CD4-positive, alpha-beta T cell treated with Interferon gamma for 1 hour (primary cell): ENCODE results near the gene SPTB.

Source experiments
- DNase-seq: peaks from one replicate; pipeline ENCODE4 v3.0.0-alpha.2; 2020

Gene SPTB

DNA sequence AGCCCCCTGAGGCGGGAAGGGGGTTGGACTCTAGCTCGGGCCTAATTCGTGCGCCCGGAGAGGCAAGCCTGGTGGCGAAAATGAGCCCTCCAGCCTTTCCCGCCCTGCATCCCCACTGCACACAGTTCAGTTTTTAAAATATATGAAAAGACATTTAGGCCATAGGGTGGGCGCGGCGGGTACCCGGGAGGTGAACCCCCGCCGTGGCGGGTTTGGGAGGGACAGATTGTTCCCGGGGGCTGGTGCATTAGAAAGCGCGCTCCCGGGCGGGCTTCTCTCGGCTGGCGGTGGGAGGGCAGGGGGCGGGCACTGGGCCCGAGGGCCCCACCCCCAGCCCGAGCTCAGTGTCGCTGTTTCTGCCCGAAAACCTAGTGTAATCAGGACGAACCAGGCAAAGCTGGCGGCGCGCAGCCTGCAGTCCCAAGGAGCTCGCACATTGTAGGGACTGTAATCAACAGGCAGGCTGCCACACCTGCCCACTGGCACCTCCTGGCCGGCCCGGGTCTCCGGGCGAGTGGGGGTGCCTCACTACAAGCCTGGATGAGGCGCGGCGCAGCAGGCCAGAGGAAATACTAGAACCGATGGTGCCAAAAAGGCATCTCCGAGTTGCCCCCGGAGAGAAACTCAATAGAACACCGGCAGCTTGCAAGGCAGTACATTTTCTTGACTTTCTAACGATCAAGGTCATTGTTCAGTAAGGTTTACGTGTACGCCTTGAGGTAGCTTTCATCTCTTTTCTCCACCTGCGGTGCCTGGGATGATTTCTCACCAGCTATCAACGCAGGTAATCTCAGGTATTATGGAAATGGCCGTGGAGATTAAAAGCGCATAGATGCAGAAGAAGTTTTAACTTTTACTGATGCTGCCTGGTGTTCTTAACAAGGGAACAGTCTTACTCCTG lies 764 bp upstream of the SPTB start:
- peak; percentile 28 for DNase-seq

DNA sequence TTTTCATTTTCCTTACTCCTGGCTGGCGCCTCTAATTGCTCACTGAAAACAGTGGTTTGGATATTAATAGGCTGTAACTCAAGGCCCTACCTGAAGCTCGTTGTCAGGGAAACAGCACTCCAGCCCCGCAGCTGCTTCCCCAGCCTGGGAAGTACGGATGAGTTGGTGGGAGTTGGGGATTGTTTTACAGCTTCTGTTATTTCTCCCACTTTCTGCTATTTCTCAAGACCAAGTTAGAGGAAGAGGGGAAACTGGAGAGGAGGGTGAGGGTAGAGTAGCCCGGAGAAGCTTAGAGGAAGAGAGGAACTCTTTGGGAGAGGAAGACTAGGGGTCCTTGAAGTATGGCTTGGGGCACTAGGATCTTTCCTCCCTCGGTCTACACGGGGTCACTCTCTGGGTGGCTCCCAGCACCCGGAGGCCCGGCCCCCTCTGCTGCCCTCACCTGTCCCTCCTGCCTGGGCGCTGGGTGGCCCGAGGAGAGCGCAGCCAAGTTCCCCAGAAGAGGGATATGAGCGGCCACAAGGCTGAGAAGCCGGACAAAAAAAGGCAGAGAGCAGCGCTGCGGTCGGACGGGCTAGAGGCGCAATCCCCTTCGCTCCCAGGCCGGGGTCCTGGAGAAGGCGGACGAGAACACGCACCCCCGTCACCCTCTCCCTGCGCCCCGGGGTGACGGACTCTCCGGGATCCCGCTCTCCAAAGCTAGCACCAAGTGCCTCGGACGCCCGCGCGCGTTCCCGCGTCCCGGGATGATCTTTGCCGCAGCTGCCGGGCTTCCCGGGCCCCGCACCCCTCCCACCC lies 671 bp downstream of the SPTB start:
- no peak for DNase-seq

DNA sequence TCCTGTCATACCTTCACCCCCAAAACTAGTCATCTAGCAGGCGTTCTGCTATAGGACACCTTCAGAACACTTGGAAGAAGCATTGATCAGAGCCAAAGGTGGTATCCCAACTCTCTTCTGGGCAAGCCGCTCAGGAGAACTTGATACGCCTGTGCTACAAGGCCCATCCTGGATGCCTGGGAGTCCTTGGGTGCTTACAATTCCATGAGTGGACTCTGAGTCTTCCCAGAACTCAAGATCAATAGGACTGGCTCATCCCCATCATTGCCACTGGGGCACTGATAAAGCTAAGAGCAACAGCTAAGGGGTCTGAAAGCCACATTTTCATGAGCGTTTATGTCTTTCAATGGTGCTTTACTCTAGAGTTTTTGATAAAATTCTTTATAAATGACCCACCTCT lies 1.9 kb downstream of the SPTB start:
- DNase-seq, result no peak

DNA sequence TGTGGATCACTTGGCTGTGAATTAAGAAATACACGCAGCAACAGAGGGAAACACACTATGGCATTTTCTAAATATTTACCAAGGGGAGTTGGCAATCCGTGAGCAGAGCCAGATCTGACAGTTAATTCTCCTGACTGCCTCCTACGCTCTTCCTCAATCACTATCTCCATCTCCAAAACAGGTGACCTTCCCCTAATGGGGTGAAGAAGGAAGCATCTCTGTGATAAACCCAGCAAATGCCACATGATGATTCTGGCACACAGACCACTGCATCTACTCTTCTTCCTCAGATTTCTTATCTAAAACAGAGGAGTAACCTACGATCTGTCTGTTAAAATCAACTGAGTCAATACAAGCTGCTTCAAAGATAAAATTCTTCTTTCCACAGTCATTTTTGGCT lies 4.4 kb downstream of the SPTB start:
- DNase-seq, result no peak

DNA sequence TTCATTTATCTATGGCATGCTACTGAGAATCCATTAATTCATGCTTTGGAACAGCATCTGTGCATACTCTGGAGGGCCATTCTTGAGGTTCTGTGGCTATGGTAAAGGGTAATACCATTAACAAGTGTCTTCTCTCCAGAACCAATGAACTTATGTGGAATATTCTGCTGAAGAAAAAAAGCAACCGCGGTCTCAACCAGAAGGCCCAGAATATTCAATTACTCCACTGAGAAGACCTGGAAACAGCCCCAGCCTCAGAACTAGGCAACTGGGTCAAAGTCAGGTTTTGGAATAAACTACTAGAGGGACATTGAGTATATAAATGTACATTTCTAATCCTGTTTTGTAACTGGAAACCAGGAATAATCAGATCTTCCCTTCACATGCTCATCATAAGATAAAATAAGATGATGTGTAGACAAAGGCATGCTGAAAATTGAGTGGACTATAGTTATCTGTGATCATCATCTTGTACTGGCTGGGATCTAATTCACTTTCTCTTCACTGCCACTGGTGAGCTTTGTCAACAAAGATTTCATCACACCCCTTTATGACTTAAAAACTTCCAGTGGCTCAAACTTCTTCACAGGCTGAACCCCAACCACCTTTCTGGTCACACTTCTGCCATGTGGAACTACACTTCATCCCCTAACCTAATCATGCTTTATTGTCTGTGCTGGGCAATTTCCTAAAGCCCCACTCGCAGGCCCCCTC lies 6.0 kb downstream of the SPTB start:
- no peak for DNase-seq

DNA sequence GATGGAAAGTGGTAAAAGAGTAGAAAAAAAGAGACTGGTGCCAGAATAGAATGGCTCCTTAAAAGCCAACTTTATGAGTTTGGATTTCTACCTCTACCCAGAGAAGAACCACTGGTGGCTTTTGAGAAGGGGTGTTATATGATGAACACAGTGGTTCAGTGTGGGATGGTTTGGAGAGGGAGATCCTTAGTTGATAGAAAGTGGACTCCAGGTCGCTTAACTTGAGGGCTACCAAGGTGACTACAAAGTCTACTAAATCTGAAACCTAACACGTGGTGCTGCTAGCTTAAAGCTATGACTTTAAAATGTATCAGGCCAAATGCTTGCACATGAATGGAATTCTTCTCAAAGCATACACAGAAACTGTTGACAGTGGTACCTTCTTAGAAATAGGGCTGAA lies 8.4 kb downstream of the SPTB start:
- no peak for DNase-seq

DNA sequence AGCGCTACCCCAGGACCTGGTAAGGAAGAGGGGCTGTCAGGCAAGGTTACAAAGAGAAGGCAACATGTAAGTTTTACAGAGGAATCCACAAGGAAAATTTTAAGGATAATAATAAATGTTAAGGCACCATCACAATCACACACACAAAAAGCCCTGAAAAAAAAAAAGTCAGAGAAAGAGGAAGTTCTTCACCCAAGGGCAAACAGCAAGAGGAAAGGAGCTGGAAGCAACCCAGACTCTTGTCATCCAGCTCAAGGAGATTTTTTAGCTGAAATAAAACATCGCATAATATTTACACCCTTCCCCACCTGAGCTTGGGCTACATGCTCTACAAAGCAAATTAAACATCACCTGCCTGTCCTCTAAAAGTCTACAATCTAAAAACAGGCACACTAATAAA lies 9.5 kb downstream of the SPTB start:
- DNase-seq, result no peak

DNA sequence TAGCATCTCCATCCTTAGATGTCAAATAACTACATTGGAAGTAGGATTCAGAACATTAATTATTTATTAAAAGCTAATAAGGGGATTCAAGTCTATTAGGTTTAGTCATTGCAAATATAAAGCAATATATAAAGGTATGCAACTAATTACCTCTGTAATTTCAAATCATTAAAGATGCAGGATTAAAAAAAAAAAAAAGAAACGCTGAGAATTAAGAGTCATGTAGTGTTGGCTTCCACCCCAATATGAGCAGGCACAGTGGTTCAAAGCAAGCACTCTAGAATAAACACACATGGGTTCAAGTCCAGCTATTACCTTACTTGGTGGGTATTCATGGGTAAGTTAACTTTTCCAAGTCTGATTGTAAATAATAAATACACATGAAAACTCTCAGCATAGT lies 10.9 kb downstream of the SPTB start:
- DNase-seq, result no peak

DNA sequence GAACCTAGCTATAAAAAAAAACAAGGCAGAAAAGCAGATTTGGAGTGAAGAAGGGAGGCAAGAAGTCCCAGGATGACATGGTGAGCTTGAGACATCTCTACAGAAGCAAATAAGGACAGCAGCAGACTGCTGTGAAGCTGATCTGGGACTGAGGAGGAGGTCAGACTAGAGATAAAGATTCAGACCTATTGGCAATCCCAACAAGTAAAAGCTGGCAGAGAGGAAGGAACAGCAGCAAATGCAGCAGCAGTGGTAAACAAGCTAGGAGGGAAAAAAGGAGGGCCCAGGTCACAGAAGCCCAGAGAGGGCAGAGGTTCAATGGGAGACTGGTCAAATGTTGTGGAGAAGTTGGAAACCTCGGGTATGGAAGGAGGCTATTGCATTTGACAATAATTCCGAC lies 11.3 kb downstream of the SPTB start:
- DNase-seq, result no peak

DNA sequence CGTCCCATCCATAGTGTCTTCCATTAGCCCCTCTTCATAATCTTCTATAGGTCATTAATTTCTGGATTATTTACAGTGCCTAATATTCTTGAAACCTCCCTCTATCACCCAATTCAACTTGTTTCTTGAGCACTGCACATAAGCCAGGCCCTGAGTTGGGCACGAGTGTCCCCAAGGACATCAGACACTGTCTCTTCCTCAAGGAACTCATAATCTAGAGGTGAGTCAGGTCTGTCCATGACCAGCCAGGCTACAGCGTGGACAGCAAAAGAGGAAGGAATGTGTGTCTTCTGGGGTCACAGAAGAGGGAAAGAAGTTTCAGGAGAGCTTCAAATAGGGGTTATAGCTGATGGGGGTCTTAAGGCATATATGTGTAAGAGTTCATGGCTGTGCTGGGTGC lies 12.5 kb downstream of the SPTB start:
- DNase-seq, result no peak

DNA sequence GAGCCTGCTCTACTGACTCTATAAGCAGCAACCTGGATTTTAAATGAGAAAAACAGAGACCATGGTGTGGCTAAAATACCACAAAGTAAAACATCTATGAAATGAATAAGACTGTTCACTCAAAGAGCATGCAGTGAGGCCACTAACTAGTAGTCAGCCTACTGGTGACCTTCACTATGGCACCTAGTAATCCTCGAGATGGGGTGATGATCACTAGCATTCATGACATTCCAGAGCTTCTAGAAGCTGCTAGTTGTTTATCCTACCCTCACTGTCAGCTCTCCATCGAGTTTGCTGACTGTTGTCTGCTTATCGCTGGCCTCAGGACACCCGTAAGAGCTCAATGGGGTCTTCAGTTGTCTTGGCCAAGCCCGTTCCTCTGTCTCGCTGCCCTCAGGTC lies 13.7 kb downstream of the SPTB start:
- DNase-seq, result no peak

DNA sequence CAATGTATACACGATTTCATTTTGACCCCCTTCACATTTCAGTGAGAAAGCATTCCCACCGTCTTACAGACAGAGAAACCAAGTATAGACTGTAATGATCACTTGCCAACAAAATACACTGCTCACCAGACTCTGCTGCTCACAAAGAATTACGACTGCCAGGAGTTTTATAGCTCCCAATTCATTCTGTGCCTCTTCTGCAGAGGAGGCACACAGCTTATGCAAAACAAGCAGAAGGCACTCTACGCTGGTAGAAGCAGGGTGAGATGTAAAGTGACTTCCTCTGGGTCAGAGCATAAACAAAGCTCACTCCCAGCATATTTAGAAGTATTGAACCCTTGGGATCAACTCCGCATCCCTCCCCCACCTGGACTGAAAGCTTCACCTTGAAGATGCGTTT lies 14.6 kb downstream of the SPTB start:
- DNase-seq, result no peak

DNA sequence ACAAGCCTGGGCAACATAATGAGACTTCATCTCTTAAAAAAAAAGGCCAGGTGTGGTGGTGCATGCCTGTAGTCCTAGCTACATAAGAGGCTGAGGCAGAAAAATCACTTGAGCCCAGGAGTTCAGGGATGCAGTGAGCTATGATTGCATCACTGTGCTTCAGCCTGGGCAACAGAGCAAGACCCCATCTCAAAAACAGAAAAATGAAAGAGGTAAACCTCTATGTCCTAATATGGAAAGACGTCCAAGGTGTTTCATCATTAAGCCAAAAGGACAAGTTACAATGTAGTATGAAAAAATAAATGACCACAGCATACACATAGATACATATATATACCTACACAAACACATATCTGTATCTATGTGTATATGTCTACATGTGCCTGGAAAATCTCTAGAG lies 15.4 kb downstream of the SPTB start:
- no peak for DNase-seq

DNA sequence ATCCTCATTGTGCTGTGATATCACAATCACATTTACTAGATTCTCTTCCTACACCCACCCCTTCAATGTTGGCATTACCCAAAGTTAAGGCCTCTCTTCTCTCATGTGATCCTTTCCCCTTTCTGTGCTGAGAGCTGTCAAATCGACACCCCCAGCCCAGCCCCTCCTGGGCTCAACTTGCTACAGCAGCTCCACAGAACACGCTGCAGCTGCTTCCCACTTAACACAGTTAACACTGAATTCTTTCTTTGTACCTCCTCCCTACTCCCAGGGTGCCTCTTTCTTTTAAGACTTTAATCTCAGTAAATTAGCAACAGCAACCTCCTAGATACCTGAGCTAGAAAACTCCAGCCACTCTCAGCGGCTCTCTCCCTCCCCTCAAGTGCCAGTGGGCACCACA lies 17.8 kb downstream of the SPTB start:
- no peak for DNase-seq

DNA sequence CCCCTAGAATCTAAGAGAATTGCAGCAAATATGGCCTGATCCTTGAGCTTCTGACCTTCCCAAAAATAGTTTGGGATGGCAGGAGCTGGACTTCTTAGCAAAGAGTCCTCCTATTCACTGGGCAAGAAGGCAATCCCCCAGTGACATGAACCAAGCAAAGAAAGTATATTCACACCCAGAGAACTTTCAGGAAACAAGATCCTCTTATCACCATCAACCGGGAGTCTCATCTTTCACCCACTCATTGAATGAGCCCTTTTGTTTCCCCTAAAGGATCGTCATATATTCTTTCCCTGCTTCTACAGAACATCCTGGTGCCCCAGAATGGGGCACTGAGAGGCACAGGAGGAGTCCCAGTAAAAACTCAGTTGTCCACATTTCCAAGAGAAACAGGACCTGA lies 19.7 kb downstream of the SPTB start:
- no peak for DNase-seq

DNA sequence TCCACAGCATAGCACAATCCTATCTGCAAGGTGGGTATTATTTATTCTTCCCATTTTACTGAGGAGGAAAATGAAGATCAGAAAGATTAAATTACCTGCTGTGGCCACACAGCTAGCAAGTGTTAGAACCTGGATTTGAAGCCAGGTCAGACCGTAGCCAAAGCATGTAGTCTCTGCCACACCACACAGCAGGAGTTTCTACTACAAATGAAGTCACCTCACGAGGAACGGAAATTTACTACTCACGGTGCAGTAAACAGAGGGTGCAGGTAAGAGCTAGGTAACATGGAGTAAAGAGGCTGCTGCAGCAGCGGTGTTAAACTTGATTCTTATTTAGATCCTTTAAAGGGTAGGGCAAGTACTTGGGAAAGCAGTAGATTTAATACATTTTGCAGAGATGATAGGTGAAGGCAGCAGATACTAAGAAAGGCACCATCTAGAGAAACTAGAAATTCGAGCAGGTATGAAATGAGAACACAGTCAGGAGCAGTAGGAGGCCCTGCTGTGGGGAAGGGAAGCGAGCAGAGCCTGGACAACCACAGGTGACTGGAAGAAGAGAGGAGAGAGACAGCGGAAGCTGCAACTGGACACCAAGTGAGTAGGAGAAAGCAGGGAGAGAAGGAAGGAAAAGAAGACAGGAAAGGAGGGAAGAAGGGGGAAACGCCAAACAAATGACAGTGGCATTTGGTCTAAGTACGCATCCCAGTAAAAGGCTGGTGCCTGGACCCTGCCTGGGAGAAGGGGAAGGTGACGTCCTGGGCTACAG lies 21.5 kb downstream of the SPTB start:
- DNase-seq, result no peak

DNA sequence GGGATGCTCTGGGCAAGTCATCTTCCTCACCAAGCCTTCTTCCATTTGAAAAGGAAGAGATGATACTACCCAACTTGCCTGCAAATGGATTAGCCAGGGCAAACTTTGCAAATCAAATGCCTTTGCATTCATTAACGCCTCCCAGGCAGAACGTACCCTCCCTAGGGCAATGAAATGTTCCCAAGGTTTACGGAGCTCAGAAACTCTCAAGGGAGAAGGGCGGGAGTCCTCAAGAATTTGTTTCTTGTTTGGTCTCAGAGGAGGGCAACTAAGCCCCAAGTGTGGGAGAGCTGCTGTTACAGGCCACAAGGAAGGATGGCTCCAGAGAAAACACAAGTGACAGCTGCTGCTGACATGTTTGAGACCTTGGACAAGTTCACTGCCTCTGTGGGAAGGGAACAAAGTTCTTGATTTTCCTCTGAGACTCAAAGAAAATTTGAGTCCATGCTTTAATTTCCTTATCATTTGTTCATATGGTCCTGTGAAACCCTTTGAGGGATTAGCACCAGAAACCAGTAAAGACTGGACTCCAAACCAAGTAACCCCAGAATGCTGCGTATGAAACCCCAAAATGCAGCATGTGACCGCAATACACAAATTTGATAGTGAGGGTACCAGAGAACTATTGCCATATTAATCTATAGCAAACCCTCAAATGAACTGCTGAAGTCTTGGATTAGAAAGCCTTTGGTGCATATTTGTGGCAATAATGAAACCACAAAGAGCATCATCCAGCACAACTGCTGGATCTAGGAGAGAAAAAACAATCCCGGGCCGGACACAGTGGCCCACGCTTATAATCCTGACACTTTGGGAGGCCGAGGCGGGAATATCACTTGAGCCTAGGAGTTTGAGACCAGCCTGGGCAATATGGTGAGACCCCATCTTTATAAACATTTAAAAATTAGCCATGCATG lies 22.9 kb downstream of the SPTB start:
- DNase-seq, result no peak

DNA sequence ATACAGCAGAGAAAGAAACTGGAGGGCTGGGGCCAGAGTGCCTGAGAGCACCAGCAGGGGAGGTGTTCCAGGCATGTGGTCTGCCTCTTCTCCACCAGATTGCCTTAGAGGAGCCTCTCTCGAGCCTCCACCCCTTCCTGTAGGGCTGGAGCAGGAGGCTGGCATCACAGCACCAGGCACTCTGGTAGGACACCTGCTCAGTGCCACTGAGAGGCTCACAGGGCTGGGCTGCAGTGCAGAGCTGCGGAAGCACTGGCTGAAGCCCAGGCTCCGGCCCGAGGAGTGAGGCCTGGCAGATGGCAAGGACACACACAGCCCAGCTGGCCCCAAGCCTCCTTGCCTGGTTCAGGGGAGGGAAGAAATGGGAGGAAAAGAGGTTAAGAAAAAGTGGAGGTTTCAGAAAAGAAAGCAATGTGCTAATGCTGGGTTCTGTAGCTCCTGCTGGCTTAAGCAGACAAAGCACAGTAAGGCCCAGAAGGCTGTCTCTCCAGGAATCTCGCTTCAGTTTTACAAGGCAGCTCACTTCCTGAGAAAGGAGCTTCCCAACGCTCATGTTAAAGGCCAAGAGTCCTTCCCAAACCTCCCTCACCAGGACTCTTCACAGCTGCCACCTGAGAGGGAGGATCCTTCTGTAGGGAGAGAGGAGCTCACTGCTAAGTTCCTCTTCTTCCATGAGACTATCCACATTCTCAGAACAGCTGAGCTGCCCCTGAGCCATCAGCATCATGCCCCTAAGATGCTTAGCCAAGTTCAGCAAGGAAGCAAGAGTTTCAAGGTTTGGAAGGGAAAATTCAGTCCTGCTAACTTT lies 23.8 kb downstream of the SPTB start:
- no peak for DNase-seq

DNA sequence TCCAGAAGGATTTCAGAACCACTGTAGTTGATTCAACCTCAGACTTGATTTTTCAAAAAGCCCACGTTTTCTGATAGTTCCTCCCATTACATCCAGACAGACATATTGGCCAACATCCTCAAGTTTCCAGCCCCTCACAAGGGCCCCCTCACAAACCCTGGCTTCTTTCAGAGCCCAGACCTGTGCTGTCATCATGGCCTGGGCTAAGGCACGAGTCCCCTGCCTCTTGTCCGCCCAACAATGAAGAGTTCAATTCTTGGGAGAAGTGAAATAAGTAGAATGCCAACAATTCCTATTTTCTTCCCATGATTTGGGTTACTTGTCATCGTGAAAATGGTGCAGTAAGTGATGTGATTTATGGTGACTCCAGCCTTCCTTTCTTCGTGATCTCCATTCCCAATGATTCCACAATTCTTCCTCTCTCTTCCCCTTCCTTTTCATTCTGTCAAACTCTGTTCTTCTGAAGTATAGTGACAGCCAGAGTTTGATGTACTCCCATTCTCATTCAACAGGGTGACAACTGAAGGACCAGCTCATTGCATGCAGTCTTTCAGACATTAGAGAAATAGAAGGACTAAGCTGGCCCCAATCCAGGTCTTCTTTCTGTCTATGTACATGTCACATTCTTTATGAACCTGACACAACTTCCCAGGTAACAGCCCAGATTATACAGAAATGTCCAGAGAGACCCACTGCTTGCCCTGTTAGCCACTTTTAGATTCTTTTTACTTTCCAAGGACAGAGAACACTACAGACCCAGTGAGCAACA lies 29.2 kb downstream of the SPTB start:
- DNase-seq, result no peak

DNA sequence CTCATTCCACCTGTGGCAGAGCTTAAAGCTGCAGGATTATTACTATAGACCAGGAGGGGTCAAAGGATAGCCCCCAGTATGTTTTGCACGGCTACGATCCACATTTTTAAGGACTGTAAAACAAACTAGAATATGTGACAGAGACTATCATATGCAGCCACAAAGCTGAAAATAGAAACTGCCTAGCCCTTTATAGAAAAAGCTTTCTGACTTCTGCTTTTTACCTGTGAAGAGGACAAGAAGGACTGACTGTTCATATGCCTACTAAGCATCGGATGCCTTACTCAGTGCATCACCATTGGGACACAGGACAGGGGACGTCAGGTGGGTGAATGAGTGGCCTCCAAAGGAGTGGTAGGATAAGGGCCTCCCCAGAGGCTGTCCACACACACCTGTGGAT lies 29.8 kb downstream of the SPTB start:
- no peak for DNase-seq
